Ascending aorta (tissue), 2 donors: Measurements from ENCODE around the gene GPC6. TPM values are rescaled to one million over a fixed set of nuclear protein-coding genes. Genes with fewer than 3 reads are reported as not detected.

Source experiments
- DNase-seq, 2 donors: peaks; one replicate each; pipeline ENCODE4 v3.0.0-alpha.2; 2019; ENCODE audit warnings: low spot score in 2 of 2
- H3K27ac ChIP-seq, 2 donors: fragments of 200-600 bp; sonication (generic); one replicate each; pipeline ENCODE4 v1.5.1; 2016 to 2017; ENCODE audit warnings: mild to moderate bottlenecking in 1 of 2
- H3K27me3 ChIP-seq: fragments of 200-600 bp; sonication (generic); one replicate; pipeline ENCODE4 v1.5.1; 2017
- H3K36me3 ChIP-seq, 2 donors: fragments of 200-600 bp; sonication (generic); one replicate each; pipeline ENCODE4 v1.5.1; 2016
- H3K4me1 ChIP-seq, 2 donors: fragments of 200-600 bp; sonication (generic); one replicate each; pipeline ENCODE4 v1.5.1; 2016 to 2017; ENCODE audit warnings: mild to moderate bottlenecking in 1 of 2
- H3K4me3 ChIP-seq, 2 donors: fragments of 200-600 bp; sonication (generic); one replicate each; pipeline ENCODE4 v1.5.1; 2016 to 2017; ENCODE audit warnings: mild to moderate bottlenecking in 1 of 2
- H3K9me3 ChIP-seq, 2 donors: fragments of 200-600 bp; sonication (generic); one replicate each; pipeline ENCODE4 v1.5.1; 2016
- CTCF ChIP-seq, 3 experiments: fragments of 200-600 bp in 2 of 3; fragments of 450-650 bp in 1 of 3; sonication (generic) in 2 of 3; IDR thresholded peaks; one replicate each; pipeline ENCODE4 v1.5.1; 2016 to 2019; ENCODE audit warnings: antibody characterized with exemption in 3 of 3, mild to moderate bottlenecking in 1 of 3, moderate library complexity in 1 of 3
- intact Hi-C: fragments of 100-400 bp; cut with DNase I; formaldehyde crosslinking; loops from one replicate; pipeline ENCODE4 v1.15.1; 2023
- total RNA-seq: library from RNA; depleted of rRNA; stranded (reverse); fragments of >200 nt; gene quantifications from one replicate; pipeline ENCODE4 v1.1.0, GENCODE V29; 2016

Gene GPC6
- total RNA-seq, 1 donor from 2014 or later, result 23.2 TPM

- H3K4me3 ChIP-seq, result no peak overlapping the region
- intact Hi-C loops, result no loop called here
These were observed 1228.8 kb downstream of the GPC6 start for GRCh38 chr13:94455414-94455813.

More at GRCh38 chr13:94455414-94455813, 1228.8 kb downstream of the GPC6 start:
- no peak for TF ChIP-seq CTCF (IDR thresholded peaks at IDR 0.05)
- DNase-seq, result no peak
- Histone ChIP-seq H3K27me3 (no peaks in the 10 kb centered on the region), H3K36me3 (no peaks in the 10 kb centered on the region), H3K27ac (no peak overlapping the region), H3K4me1 (no peaks in the 10 kb centered on the region), H3K9me3 (no peaks in the 10 kb centered on the region)
